ENCODE measurements around the gene USP9Y.

Gene USP9Y

GRCh38 chrY:12808046-12808445 lies 107.0 kb downstream of the USP9Y start:
- DNase-seq = no peak

GRCh38 chrY:12809034-12809433 lies 108.0 kb downstream of the USP9Y start:
- DNase-seq = no peak

- DNase-seq = no peak
These were observed 122.4 kb downstream of the USP9Y start for GRCh38 chrY:12823408-12823807.

- DNase-seq = no peak
These were observed 125.8 kb downstream of the USP9Y start for GRCh38 chrY:12826791-12827190.

DNA sequence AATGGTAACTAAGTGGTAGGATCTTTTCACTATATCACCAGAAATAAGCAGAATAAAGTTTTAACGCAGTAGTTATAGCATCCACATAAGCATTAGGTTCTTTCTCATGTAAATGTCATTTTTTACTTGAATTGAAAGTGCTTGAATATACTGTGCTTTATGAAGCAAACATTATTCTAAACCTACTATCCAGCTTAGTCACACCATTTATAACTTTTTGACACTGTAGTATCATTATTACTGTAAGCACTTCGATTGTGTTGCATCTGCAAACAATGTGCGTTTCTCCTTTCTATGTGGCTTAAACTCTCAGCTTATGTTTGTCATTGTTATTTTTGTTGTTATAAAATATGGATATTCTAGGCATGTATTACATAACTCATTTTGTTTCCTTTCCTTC lies 132.3 kb downstream of the USP9Y start:
- no peak for DNase-seq

- DNase-seq = no peak
These were observed 136.5 kb downstream of the USP9Y start for GRCh38 chrY:12837550-12837949.

GRCh38 chrY:12841368-12841767 lies 140.3 kb downstream of the USP9Y start:
- no peak for DNase-seq

GRCh38 chrY:12846793-12847192 lies 145.8 kb downstream of the USP9Y start:
- DNase-seq = no peak

DNA sequence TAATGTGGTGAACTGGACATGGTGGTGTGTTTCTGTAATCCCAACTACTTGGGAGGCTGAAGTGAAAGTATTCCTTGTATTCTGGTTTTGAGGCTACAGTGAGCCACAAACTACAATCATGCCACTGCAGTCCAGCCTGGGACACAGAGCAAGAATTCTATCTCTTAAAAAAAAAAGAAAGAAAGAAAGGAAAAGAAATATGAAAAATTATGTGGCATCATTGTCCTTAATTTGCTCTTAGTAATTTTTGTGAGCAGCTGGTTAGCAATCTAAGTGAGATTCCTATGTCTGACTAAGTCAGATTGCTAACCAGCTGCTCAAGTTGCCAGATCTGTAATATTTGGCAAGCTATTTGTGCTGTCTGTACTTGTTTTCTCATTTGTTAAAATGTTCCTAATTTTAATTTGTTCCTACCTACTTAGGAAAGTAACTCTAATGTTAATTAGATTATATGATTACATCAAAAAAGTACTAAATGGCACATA lies 154.8 kb downstream of the USP9Y start:
- no peak for DNase-seq

DNA sequence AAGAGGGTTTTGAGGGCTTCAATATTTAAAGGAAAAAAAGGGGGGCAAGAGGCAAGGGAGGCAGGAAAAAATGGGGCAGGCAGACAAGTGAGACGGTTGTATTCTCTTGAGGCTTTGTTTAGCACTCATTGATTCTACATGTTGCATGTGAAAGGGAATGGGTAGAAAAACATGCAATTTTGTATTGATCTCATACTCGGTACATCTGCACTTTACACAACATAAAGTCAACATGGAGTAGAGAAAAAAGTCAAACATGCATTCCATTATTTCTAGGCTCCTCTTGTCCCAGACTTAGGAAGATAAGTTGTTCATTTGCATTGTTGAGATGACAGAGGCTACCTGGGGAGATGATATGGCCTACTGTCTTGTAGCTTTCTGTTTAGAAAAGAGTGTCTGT lies 166.9 kb downstream of the USP9Y start:
- no peak for DNase-seq

GRCh38 chrY:12896973-12897372 lies 195.9 kb downstream of the USP9Y start:
- DNase-seq = no peak

DNA sequence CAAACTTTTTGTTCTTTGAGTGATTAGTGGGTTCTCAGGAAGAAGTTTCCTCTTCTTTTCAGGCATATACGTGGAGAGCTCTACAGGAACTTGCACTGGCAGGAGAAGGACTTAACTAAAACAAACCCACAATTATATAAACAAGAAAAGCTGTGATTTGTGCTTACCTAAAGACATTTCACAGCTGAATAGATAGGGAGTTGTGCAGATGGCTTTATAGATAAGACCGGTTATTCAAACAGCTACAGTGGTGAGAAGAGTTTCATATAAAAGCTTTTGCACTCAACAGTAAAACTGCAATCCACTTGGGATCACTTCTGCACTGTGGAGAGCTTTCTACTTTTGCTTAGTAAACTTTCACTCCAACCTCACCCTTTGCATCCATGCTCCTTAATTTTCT lies 197.6 kb downstream of the USP9Y start:
- no peak for DNase-seq

GRCh38 chrY:12904618-12905516 lies 203.8 kb downstream of the USP9Y start, which contains the start of gene DDX3Y:
Gene DDX3Y, plus strand, starts transcription at chrY:12904868. Its CDS starts 69 bp downstream, at chrY:12904937.
- no peak for DNase-seq

- DNase-seq = no peak
These were observed 204.5 kb downstream of the USP9Y start for GRCh38 chrY:12905517-12905872.

DNA sequence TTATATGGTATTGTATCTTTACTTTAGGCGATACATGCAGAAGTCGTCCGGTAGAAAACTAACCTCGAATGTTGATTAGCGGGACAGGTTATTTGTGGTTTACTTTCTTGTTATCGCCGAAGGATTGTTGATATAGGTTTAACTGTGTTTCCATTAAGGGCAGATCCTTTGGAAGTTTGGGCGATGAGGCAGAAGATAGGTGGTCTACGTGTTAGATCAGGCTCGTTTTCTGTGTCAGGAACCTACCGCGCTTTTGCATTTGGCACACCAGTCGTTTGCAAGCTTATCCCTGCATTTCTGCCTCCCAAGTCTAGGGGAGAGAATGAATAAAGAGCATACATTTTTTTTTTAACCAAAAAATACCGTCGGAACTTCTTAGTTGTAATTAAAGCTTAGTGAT lies 204.9 kb downstream of the USP9Y start:
- DNase-seq = no peak

Measured in activated gamma-delta T cell treated with Interleukin-2 at 50 U/mL for 16 hours (primary cell).